GM23248 (cell line): ENCODE results near the gene TRIP10. TPM values are rescaled to one million over a fixed set of nuclear protein-coding genes. Genes with fewer than 3 reads are reported as not detected.

ENCODE experiments used
- DNase-seq: peaks from one replicate; pipeline ENCODE4 v3.0.0-alpha.2; 2015
- H2AFZ ChIP-seq: fragments of 200-600 bp; sonication (generic); 2 replicates; pipeline ENCODE4 v1.6.1; 2016; ENCODE audit warnings: antibody characterized with exemption
- H3F3A ChIP-seq: fragments of 200-600 bp; sonication (generic); 2 replicates; pipeline ENCODE4 v1.6.1; 2016; ENCODE audit warnings: mild to moderate bottlenecking, antibody characterized with exemption, mixed run types; ENCODE audit not compliant: insufficient read depth
- H3K27ac ChIP-seq: fragments of 200-600 bp; sonication (generic); 2 replicates; pipeline ENCODE4 v1.5.1; 2016; ENCODE audit warnings: mild to moderate bottlenecking
- H3K27me3 ChIP-seq: fragments of 200-600 bp; sonication (generic); replicated peaks from 2 replicates; pipeline ENCODE4 v1.6.1; 2016; ENCODE audit warnings: mild to moderate bottlenecking; ENCODE audit not compliant: insufficient read depth
- H3K36me3 ChIP-seq: fragments of 200-600 bp; sonication (generic); 2 replicates; pipeline ENCODE4 v1.6.1; 2016; ENCODE audit warnings: low read depth, mild to moderate bottlenecking
- H3K4me1 ChIP-seq: fragments of 200-600 bp; sonication (generic); 2 replicates; pipeline ENCODE4 v1.6.1; 2016; ENCODE audit warnings: mild to moderate bottlenecking; ENCODE audit not compliant: insufficient read depth
- H3K4me2 ChIP-seq: fragments of 200-600 bp; sonication (generic); one replicate; pipeline ENCODE4 v1.6.1; 2016; ENCODE audit warnings: mild to moderate bottlenecking; ENCODE audit not compliant: unreplicated experiment
- H3K4me3 ChIP-seq: fragments of 200-600 bp; sonication (generic); 2 replicates; pipeline ENCODE4 v1.5.1; 2016; ENCODE audit warnings: mild to moderate bottlenecking
- H3K79me2 ChIP-seq: fragments of 200-600 bp; sonication (generic); 2 replicates; pipeline ENCODE4 v1.6.1; 2016; ENCODE audit warnings: mild to moderate bottlenecking; ENCODE audit not compliant: insufficient read depth
- H3K9ac ChIP-seq: fragments of 200-600 bp; sonication (generic); 2 replicates; pipeline ENCODE4 v1.6.1; 2016; ENCODE audit warnings: mild to moderate bottlenecking
- H3K9me2 ChIP-seq: fragments of 200-600 bp; sonication (generic); 2 replicates; pipeline ENCODE4 v1.6.1; 2016; ENCODE audit warnings: mixed run types, mild to moderate bottlenecking, moderate library complexity; ENCODE audit not compliant: insufficient read depth
- H3K9me3 ChIP-seq: fragments of 200-600 bp; sonication (generic); one replicate; pipeline ENCODE4 v1.6.1; 2017; ENCODE audit warnings: low read depth
- H4K20me1 ChIP-seq: fragments of 200-600 bp; sonication (generic); 2 replicates; pipeline ENCODE4 v1.6.0; 2016; ENCODE audit not compliant: insufficient read depth
- EZH2 ChIP-seq: fragments of 200-600 bp; sonication (generic); IDR thresholded peaks from 2 replicates; pipeline ENCODE4 v1.6.1; 2018; ENCODE audit warnings: antibody characterized with exemption, mild to moderate bottlenecking; ENCODE audit not compliant: insufficient read depth, poor library complexity, severe bottlenecking
- EZH2phosphoT487 ChIP-seq: fragments of 200-600 bp; sonication (generic); IDR thresholded peaks from 2 replicates; pipeline ENCODE4 v1.6.1; 2018; ENCODE audit warnings: antibody characterized with exemption, moderate library complexity, mild to moderate bottlenecking, low read depth; ENCODE audit not compliant: insufficient read depth
- WGBS, 2 experiments: methylation state at CpG; one replicate each; pipeline ENCODE4 v1.1.6; 2015 to 2017; ENCODE audit warnings: low lambda C conversion rate in 2 of 2, low coverage in 1 of 2; ENCODE audit errors: missing lambda C conversion rate in 2 of 2; 5-methylcytosine and 5-hydroxymethylcytosine counted together
- in situ Hi-C: fragments of 300-500 bp; cut with MboI; formaldehyde crosslinking; loops from 2 replicates; pipeline ENCODE4 v1.15.0; 2020
- polyA plus RNA-seq: library from polyadenylated mRNA; unstranded; fragments of >200 nt; fragmentation: Nextera tagmentation; extraction: Ambion mirVana; gene quantifications from 2 replicates; pipeline ENCODE4 v1.2.1, GENCODE V29; 2016
- total RNA-seq: library from RNA; depleted of rRNA; stranded (reverse); fragments of >200 nt; shearing (Covaris generic); gene quantifications from 2 replicates; pipeline ENCODE4 v1.2.3, GENCODE V29; 2014

The TRIP10 gene
- total and polyA plus RNA-seq, 2 experiments from 2014 or later = 48.0 to 48.9 TPM

DNA sequence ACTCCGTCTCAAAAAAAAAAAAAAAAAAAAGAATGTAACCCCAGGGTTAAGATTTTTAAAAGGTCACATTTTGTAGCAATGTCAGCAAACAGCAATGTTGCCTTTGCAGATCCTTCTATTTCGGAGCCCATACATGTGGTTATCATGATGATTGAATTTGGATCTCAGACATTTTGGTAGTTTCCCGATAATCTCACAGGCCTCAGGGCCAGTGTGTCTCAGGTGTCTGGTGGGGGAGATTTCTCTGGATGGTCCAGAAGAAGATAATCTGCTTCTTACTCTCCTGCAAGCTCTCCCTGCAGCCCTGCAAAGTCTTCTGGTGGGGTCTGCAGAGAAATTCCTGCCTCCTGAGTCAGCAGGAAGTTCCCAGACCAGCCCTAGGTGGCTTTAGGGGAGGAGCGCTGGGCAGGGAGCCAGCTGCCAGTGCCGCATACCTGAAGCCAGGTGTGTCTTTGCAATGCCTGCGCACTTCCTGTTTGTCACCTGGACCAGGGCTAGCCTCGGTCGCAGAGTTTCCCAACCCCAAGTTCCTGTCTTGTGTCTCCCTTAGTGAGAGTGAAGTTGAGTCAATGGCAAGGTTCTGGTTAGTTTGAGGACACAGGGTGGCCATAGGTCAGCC is 26.4 kb downstream of the TRIP10 start:
- no peaks in the 10 kb centered on the region for H3K4me1 ChIP-seq
- H2AFZ ChIP-seq = no peak overlapping the region
- H4K20me1 ChIP-seq = no peaks in the 10 kb centered on the region
- no peaks in the 10 kb centered on the region for H3K9me3 ChIP-seq
- in situ Hi-C loops = no loop called here
- no peak overlapping the region for H3K27ac ChIP-seq
- DNase-seq = no peak
- no peak for TF ChIP-seq EZH2
- TF ChIP-seq EZH2phosphoT487 = no peak
- no peak overlapping the region for H3K4me3 ChIP-seq
- H3K36me3 ChIP-seq = no peaks in the 10 kb centered on the region
- H3K79me2 ChIP-seq = no peaks in the 10 kb centered on the region
- H3K4me2 ChIP-seq = no peak overlapping the region
- H3K27me3 ChIP-seq = peaks cover 15% of the 10 kb centered on the region
- no peaks in the 10 kb centered on the region for H3K9me2 ChIP-seq
- H3F3A ChIP-seq = no peaks in the 10 kb centered on the region
- H3K9ac ChIP-seq = no peak overlapping the region
- 29 to 43% methylated on average over 8 of the region's 8 CpGs for WGBS, 2 experiments

DNA sequence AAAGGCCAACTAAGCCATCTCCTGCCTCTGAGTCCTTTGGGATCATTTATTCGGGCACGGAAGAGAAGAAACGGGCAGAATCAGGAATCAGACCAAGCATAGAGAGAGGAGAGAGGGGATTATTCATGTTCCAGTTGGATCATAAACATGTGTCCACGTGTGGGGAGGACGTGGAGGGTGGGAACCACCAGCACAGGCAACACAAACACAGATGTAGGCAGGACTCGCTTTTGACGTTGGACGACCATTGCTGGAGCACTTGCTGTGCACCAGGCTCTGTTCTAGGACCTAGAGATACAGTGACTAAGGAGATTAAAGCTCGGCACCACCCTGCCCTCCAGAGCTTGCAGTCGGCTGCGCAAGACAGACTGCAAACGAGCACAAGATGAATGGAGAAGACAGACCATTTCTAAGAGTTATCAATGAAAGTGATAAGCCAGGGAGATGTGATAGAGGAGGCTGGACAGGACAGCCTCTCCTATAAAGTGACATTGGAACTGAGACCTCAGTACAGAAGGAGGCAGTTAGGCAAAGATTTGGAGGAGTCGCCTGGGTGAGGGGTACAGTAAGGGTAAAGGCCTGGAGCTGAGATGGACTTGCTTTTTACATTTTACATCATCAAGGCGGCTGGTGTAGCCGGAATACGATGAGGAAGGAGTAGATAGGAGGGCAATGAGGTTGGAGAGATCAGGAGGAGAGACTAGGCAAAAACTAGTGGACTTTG is 27.0 kb downstream of the TRIP10 start:
- no peak for DNase-seq
- in situ Hi-C loops = no loop called here
- Histone ChIP-seq H3K4me1 (no peaks in the 10 kb centered on the region), H3K27ac (no peak overlapping the region), H3K4me2 (no peak overlapping the region), H4K20me1 (no peaks in the 10 kb centered on the region), H3K9ac (no peak overlapping the region), H3F3A (no peaks in the 10 kb centered on the region), H3K27me3 (peaks cover 15% of the 10 kb centered on the region), H2AFZ (no peak overlapping the region), H3K36me3 (no peaks in the 10 kb centered on the region), H3K4me3 (no peak overlapping the region), H3K79me2 (no peaks in the 10 kb centered on the region), H3K9me3 (no peaks in the 10 kb centered on the region), H3K9me2 (no peaks in the 10 kb centered on the region)
- no peak for TF ChIP-seq EZH2phosphoT487
- no peak for TF ChIP-seq EZH2
- 29 to 34% methylated on average over 16 of the region's 16 CpGs for WGBS, 2 experiments

DNA sequence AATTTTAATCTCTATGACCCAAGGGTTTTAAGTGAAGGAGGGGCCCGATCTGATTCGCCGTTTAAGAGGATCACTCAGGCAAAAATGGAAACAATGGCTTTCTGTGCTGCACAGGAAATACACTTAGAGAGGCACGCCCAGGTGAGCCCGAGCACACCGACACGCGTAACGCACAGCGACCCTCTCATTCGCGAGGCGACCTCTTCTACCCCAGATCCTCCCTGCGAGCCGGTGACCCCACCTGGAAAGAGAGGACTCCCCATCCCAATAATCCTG is 27.5 kb downstream of the TRIP10 start:
- Histone ChIP-seq H3K36me3 (no peaks in the 10 kb centered on the region), H3K4me3 (no peak overlapping the region), H3F3A (no peaks in the 10 kb centered on the region), H3K9me3 (no peaks in the 10 kb centered on the region), H3K79me2 (no peaks in the 10 kb centered on the region), H3K27me3 (peaks cover 15% of the 10 kb centered on the region), H3K9me2 (no peaks in the 10 kb centered on the region), H4K20me1 (no peaks in the 10 kb centered on the region), H3K27ac (no peak overlapping the region), H2AFZ (no peak overlapping the region), H3K9ac (no peak overlapping the region), H3K4me2 (no peak overlapping the region), H3K4me1 (no peaks in the 10 kb centered on the region)
- 14 to 17% methylated on average over 15 of the region's 15 CpGs for WGBS, 2 experiments
- TF ChIP-seq EZH2 (no peak), EZH2phosphoT487 (no peak)
- no peak for DNase-seq
- in situ Hi-C loops = no loop called here

DNA sequence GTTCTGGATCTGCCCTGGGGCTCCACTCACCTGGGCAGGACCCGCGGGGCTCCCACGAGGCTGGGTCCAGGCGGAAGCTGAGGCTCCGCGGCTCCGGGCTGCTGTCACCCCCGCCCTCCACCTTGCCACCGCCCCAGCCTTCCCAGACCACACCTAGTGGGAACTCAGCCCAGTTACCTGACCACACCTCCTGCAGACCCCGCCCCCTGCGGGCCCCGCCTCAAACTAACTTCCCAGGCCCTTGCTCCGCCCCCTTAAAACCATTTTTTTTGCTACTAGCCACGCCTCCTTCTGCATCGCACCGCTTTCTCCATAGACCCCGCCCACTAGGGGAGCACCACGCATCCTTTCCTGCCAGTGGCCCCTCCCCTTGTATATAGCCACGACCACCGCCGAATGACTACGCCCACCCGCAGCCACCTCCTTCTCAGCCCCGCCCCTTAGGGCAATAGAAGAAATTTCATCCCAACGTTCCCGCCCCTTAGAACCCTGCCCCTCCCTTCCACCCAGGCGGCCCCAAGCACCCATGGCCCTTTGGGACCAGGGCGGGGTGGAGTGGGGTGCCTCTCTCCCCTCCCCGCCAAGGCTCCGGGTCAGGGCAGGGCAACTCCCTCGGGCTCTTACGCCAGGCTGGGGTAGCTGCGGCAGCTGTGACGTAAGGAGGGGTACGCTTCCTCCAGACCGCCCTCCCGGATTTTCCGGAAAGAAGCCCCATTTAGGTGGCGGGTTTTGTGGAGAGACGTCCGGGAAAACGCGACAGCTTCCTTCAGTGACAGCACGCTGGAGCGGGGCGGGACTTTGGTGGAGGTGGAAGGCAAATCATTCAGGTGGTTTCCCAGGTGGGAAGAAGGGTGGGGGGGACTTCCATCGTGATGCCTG is 28.1 kb downstream of the TRIP10 start, which contains the start of gene SH2D3A:
TSS of gene SH2D3A (minus strand) at position 79 of the 879 bp plus-strand sequence. CDS start 3,687 bp downstream, outside the sequence.
- H2AFZ ChIP-seq = no peak within 1 kb of the TSS
- TF ChIP-seq EZH2 (no peak), EZH2phosphoT487 (no peak)
- WGBS, 2 experiments = 15 to 18% methylated on average over 36 to 46 of the region's 47 CpGs
- H4K20me1 ChIP-seq = no peaks in the 10 kb centered on the region
- H3F3A ChIP-seq = no peaks in the 10 kb centered on the region
- H3K9me2 ChIP-seq = no peaks in the 10 kb centered on the region
- H3K79me2 ChIP-seq = no peaks in the 10 kb centered on the region
- H3K4me3 ChIP-seq = no peak within 1 kb of the TSS
- no peak within 1 kb of the TSS for H3K27ac ChIP-seq
- no peak within 1 kb of the TSS for H3K4me2 ChIP-seq
- no peak within 1 kb of the TSS for H3K9ac ChIP-seq
- in situ Hi-C loops = no loop called here
- no peaks in the 10 kb centered on the region for H3K36me3 ChIP-seq
- no peaks in the 10 kb centered on the region for H3K4me1 ChIP-seq
- no peaks in the 10 kb centered on the region for H3K9me3 ChIP-seq
- peaks cover 15% of the 10 kb centered on the region for H3K27me3 ChIP-seq
- DNase-seq = peak; percentile 19
